K562 (cell line): ENCODE measurements around the gene OR5AC2. TPM values are rescaled to one million over a fixed set of nuclear protein-coding genes. Genes with fewer than 3 reads are reported as not detected.

Experiments used
- ATAC-seq: fragments of 200-7000 bp; cut with Tn5 transposase; 3 replicates; pipeline ENCODE4 v1.9.1; 2020; ENCODE audit warnings: moderate library complexity
- BruUV-seq: library from RNA; stranded (reverse); fragments of 400-500 nt; replicated peaks from 2 replicates; lab custom pipeline; 2021; lab: Mats Ljungman, UMichigan
- CTCF ChIA-PET: fragments of 300-600 bp; formaldehyde crosslinking; extraction: SDS; loops from one replicate; lab custom pipeline; 2021; ENCODE audit warnings: low intra/inter-chr PET ratio; lab: Yijun Ruan, JAX
- POLR2A ChIA-PET: fragments of 300-600, 350-650 bp; sonication (Branson Sonifier 250); formaldehyde crosslinking; extraction: SDS; loops from one replicate; lab custom pipeline; 2021; ENCODE audit warnings: antibody characterized with exemption, inconsistent platforms; lab: Yijun Ruan, JAX
- DNase-seq, 4 experiments: peaks; one replicate each; pipeline versions ENCODE4 v3.0.0 to v3.0.0-alpha.2; 2011 to 2018; ENCODE audit warnings: low spot score in 3 of 4, mixed read lengths in 3 of 4; ENCODE audit errors: extremely low read depth in 1 of 4
- FAIRE-seq: peaks from 2 replicates; lab custom pipeline; 2011; peaks lifted over from hg19 to GRCh38; lab: Jason Lieb, UNC
- H2AFZ ChIP-seq: 2 replicates; pipeline ENCODE4 v1.6.0; 2011; ENCODE audit warnings: low read depth, low read length, control low read depth, inconsistent platforms
- H3K27ac ChIP-seq: fragments of 200-600 bp; 3 replicates; pipeline ENCODE4 v1.8.0; 2011; ENCODE audit warnings: low read depth, mild to moderate bottlenecking, control low read depth, inconsistent platforms, low read length, moderate library complexity, mixed read lengths; ENCODE audit errors: extremely low read depth
- H3K27me3 ChIP-seq, 2 experiments: fragments of 300-600 bp in 1 of 2; 2 replicates in 1 of 2; 3 replicates in 1 of 2; pipeline versions ENCODE4 v1.6.0 to v1.8.0; 2011; ENCODE audit warnings: inconsistent platforms in 2 of 2, low read length in 2 of 2, mild to moderate bottlenecking in 1 of 2, mixed read lengths in 1 of 2, moderate library complexity in 1 of 2; ENCODE audit not compliant: control insufficient read depth in 2 of 2, insufficient read depth in 2 of 2
- H3K36me3 ChIP-seq: fragments of 300-600 bp; 3 replicates; pipeline ENCODE4 v1.8.0; 2011; ENCODE audit warnings: mild to moderate bottlenecking, low read length, inconsistent platforms; ENCODE audit not compliant: control insufficient read depth, insufficient read depth
- H3K4me1 ChIP-seq, 2 experiments: fragments of 200-600 bp in 1 of 2; replicated peaks in 1 of 2; 2 replicates in 1 of 2; 3 replicates in 1 of 2; pipeline versions ENCODE4 v1.5.1 to v1.8.0; 2011; ENCODE audit warnings: inconsistent platforms in 2 of 2, low read length in 2 of 2, mild to moderate bottlenecking in 1 of 2, mixed read lengths in 1 of 2, moderate library complexity in 1 of 2; ENCODE audit not compliant: control insufficient read depth in 2 of 2, insufficient read depth in 2 of 2
- H3K4me2 ChIP-seq: 2 replicates; pipeline ENCODE4 v1.6.1; 2011; ENCODE audit warnings: low read length, control low read depth, inconsistent platforms, mixed read lengths; ENCODE audit not compliant: insufficient read depth
- H3K4me3 ChIP-seq: fragments of 200-600 bp; sonication (generic), shearing (Covaris generic); 2 replicates; pipeline ENCODE4 v1.5.1; 2016; ENCODE audit warnings: control low read depth, inconsistent platforms
- H3K79me2 ChIP-seq: fragments of 200-600 bp; 3 replicates; pipeline ENCODE4 v1.8.0; 2011; ENCODE audit warnings: low read length, inconsistent platforms; ENCODE audit not compliant: control insufficient read depth, insufficient read depth
- H3K9ac ChIP-seq, 2 experiments: 2 replicates each; pipeline versions ENCODE4 v1.6.0 to v1.6.1; 2011; ENCODE audit warnings: low read depth in 2 of 2, low read length in 2 of 2, control low read depth in 1 of 2, inconsistent platforms in 1 of 2, mild to moderate bottlenecking in 1 of 2, mixed read lengths in 1 of 2; ENCODE audit not compliant: insufficient read depth in 1 of 2
- H3K9me1 ChIP-seq: one replicate; pipeline ENCODE4 v1.6.0; 2011; ENCODE audit warnings: inconsistent platforms, mild to moderate bottlenecking, low read length, moderate library complexity; ENCODE audit not compliant: control insufficient read depth, insufficient read depth
- H3K9me3 ChIP-seq: replicated peaks from 2 replicates; pipeline ENCODE4 v1.5.1; 2011; ENCODE audit warnings: low read depth, low read length, inconsistent platforms; ENCODE audit not compliant: control insufficient read depth, insufficient read depth
- H4K20me1 ChIP-seq: replicated peaks from 2 replicates; pipeline ENCODE4 v1.6.1; 2011; ENCODE audit warnings: low read length, inconsistent platforms, mixed read lengths; ENCODE audit not compliant: control insufficient read depth, insufficient read depth
- CTCF ChIP-seq, 3 experiments: IDR thresholded peaks in 2 of 3; conservative IDR thresholded peaks in 1 of 3; 2 replicates each; pipeline ENCODE4 v1.5.1; 2011 to 2012; ENCODE audit warnings: low read length in 3 of 3, mild to moderate bottlenecking in 3 of 3, control low read depth in 2 of 3, improper control_type of control experiment in 1 of 3, inconsistent platforms in 1 of 3, low read depth in 1 of 3, mixed read lengths in 1 of 3, moderate library complexity in 1 of 3; ENCODE audit not compliant: insufficient read depth in 2 of 3
- GATAD2A ChIP-seq: fragments of 450-650 bp; IDR thresholded peaks from 2 replicates; pipeline ENCODE4 v1.6.1; 2017
- GTF2E2 ChIP-seq: fragments of 200-800 bp; sonication (Bioruptor generic); IDR thresholded peaks from 2 replicates; pipeline ENCODE4 v1.6.1; 2016; ENCODE audit warnings: missing genetic modification characterization, missing compliant biosample characterization
- HDAC8 ChIP-seq: fragments of 450-650 bp; IDR thresholded peaks from 2 replicates; pipeline ENCODE4 v1.6.1; 2016; ENCODE audit warnings: mild to moderate bottlenecking, missing genetic modification characterization, moderate library complexity, missing compliant biosample characterization
- NFE2L1 ChIP-seq: fragments of 450-650 bp; IDR thresholded peaks from 2 replicates; pipeline ENCODE4 v1.6.1; 2016; ENCODE audit warnings: missing genetic modification characterization, low read depth, mild to moderate bottlenecking, missing compliant biosample characterization, moderate library complexity, borderline replicate concordance
- NFIX ChIP-seq: fragments of 250-450 bp; sonication (Bioruptor Pico); IDR thresholded peaks from 2 replicates; pipeline ENCODE4 v1.4.0; 2020; ENCODE audit warnings: low read depth, mild to moderate bottlenecking, moderate library complexity
- NR3C1 ChIP-seq: sonication (generic); formaldehyde crosslinking; IDR thresholded peaks from 2 replicates; pipeline ENCODE4 v1.8.1; 2022; ENCODE audit warnings: missing genetic modification reagents
- POLR3G ChIP-seq: IDR thresholded peaks from 2 replicates; pipeline ENCODE4 v1.6.1; 2011; ENCODE audit not compliant: insufficient read length, insufficient replicate concordance; ENCODE audit errors: extremely low read depth
- ZNF140 ChIP-seq: fragments of 250-450 bp; sonication (Bioruptor Pico); IDR thresholded peaks from 2 replicates; pipeline ENCODE4 v1.8.0; 2021; ENCODE audit warnings: moderate library complexity, mild to moderate bottlenecking, inconsistent platforms
- ZNF224 ChIP-seq: sonication (generic); formaldehyde crosslinking; IDR thresholded peaks from 2 replicates; pipeline ENCODE4 v1.8.0; 2022; ENCODE audit warnings: mild to moderate bottlenecking, missing genetic modification reagents
- ZNF24 ChIP-seq: fragments of 450-650 bp; IDR thresholded peaks from 2 replicates; pipeline ENCODE4 v1.6.1; 2016
- ZNF668 ChIP-seq: fragments of 250-450 bp; sonication (Bioruptor Pico); IDR thresholded peaks from 2 replicates; pipeline ENCODE4 v1.8.0; 2022; ENCODE audit warnings: mild to moderate bottlenecking, inconsistent platforms
- WGBS: fragments of 100-300 bp; shearing (Covaris generic); methylation state at CpG from one replicate; pipeline ENCODE4 v1.1.6; 2016; ENCODE audit warnings: low coverage, mixed read lengths; ENCODE audit not compliant: insufficient coverage; ENCODE audit errors: missing lambda C conversion rate; 5-methylcytosine and 5-hydroxymethylcytosine counted together
- in situ Hi-C: fragments of 300-500 bp; cut with MboI; formaldehyde crosslinking; loops from 4 replicates; pipeline ENCODE4 v1.15.0; 2018; ENCODE audit warnings: inconsistent platforms, mixed read lengths
- intact Hi-C: fragments of 100-400 bp; cut with micrococcal nuclease; formaldehyde crosslinking; loops from 2 replicates; pipeline ENCODE4 v1.14.2; 2022
- polyA plus RNA-seq, 8 experiments: library from polyadenylated mRNA; depleted of rRNA in 4 of 8; stranded (reverse) in 5 of 8; unstranded in 3 of 8; fragments of >200 nt; fragmentation: Nextera tagmentation in 2 of 8; fragmentation: Illumina TruSeq in 1 of 8; extraction: Ambion mirVana in 2 of 8; extraction: Trizol in 1 of 8; gene quantifications; 2 replicates each; pipeline versions ENCODE4 v1.2.1 to v1.2.3, GENCODE V29; 2011 to 2014; ENCODE audit warnings: inconsistent platforms in 1 of 8, missing spikeins in 1 of 8
- total RNA-seq, 7 experiments: library from RNA; depleted of rRNA in 6 of 7; stranded (reverse); fragments of >200 nt in 6 of 7; fragmentation: Illumina TruSeq in 2 of 7; extraction: Trizol in 2 of 7; gene quantifications; 2 replicates each; pipeline versions ENCODE4 v1.2.1 to v1.2.3, GENCODE V29; 2011 to 2021; ENCODE audit warnings: low replicate concordance in 1 of 7
- TF ChIP-seq, protein P1 (sequence below), 2 experiments: fragments of 200-800 bp in 1 of 2; sonication (Bioruptor generic) in 1 of 2; sonication (generic) in 1 of 2; formaldehyde crosslinking in 1 of 2; IDR thresholded peaks in 1 of 2; conservative IDR thresholded peaks in 1 of 2; 2 replicates each; pipeline versions ENCODE4 v1.5.0 to v1.6.1; 2016 to 2020; ENCODE audit warnings: missing compliant biosample characterization in 1 of 2, missing genetic modification characterization in 1 of 2, missing genetic modification reagents in 1 of 2
- TF ChIP-seq, protein P2 (sequence below): fragments of 200-800 bp; sonication (Bioruptor generic); IDR thresholded peaks from 2 replicates; pipeline ENCODE4 v1.6.1; 2017; ENCODE audit warnings: missing genetic modification characterization, missing compliant biosample characterization
- TF ChIP-seq, protein P3 (sequence below): fragments of 450-650 bp; formaldehyde crosslinking; IDR thresholded peaks from 2 replicates; pipeline ENCODE4 v1.4.0; 2020; ENCODE audit warnings: mild to moderate bottlenecking, moderate library complexity

OR5AC2 gene
- total and polyA plus RNA-seq, 9 of the 15 experiments (the other 6 are each of a cell fraction or from before 2014, with no cell fraction given): not detected

- H3K4me3 ChIP-seq: no peak overlapping the region
- no peaks in the 10 kb centered on the region for H3K9me3 ChIP-seq
- no peak overlapping the region for H3K9ac ChIP-seq
- WGBS: 0% methylated on average over 3 of the region's 3 CpGs
- FAIRE-seq (no peak), DNase-seq (no peak)
- no peaks in the 10 kb centered on the region for H3K27me3 ChIP-seq
- no TSS peak for BruUV-seq
- POLR2A ChIA-PET: interaction anchor here (0.7 kb wide), 1 partner anchor 365 kb away, joined by 3 read pairs; no protein-coding TSS in a partner anchor
- H2AFZ ChIP-seq: peak overlapping the region; percentile 10; the same call in 1 of the 2 replicates
- in situ Hi-C loops: loop anchor here (25.0 kb wide), 1 partner anchor 773 kb away; no protein-coding TSS in a partner anchor
- H4K20me1 ChIP-seq: no peaks in the 10 kb centered on the region
- no peak overlapping the region; the same call in 1 of the 2 replicates for H3K4me2 ChIP-seq
- TF ChIP-seq NFE2L1 (tag): no peak
- no peak for TF ChIP-seq NR3C1 (CRISPR knock-in tag)
- TF ChIP-seq, protein P1, sequence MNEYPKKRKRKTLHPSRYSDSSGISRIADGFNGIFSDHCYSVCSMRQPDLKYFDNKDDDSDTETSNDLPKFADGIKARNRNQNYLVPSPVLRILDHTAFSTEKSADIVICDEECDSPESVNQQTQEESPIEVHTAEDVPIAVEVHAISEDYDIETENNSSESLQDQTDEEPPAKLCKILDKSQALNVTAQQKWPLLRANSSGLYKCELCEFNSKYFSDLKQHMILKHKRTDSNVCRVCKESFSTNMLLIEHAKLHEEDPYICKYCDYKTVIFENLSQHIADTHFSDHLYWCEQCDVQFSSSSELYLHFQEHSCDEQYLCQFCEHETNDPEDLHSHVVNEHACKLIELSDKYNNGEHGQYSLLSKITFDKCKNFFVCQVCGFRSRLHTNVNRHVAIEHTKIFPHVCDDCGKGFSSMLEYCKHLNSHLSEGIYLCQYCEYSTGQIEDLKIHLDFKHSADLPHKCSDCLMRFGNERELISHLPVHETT (CRISPR knock-in tag; conservative IDR thresholded peaks at IDR 0.05 in 1 of 2, IDR thresholded peaks at IDR 0.05 in 1 of 2): no peak
- no peak for TF ChIP-seq NFIX (CRISPR knock-in tag)
- TF ChIP-seq GTF2E2 (tag): no peak
- TF ChIP-seq, protein P2, sequence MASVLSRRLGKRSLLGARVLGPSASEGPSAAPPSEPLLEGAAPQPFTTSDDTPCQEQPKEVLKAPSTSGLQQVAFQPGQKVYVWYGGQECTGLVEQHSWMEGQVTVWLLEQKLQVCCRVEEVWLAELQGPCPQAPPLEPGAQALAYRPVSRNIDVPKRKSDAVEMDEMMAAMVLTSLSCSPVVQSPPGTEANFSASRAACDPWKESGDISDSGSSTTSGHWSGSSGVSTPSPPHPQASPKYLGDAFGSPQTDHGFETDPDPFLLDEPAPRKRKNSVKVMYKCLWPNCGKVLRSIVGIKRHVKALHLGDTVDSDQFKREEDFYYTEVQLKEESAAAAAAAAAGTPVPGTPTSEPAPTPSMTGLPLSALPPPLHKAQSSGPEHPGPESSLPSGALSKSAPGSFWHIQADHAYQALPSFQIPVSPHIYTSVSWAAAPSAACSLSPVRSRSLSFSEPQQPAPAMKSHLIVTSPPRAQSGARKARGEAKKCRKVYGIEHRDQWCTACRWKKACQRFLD (CRISPR knock-in tag): no peak
- no peak for TF ChIP-seq CTCF (IDR thresholded peaks at IDR 0.05 in 2 of 3, conservative IDR thresholded peaks at IDR 0.05 in 1 of 3; ENCODE audit: insufficient read depth in 2 of 3, low read depth in 1 of 3, low read length in 3 of 3)
- TF ChIP-seq GATAD2A: no peak
- TF ChIP-seq, protein P3, sequence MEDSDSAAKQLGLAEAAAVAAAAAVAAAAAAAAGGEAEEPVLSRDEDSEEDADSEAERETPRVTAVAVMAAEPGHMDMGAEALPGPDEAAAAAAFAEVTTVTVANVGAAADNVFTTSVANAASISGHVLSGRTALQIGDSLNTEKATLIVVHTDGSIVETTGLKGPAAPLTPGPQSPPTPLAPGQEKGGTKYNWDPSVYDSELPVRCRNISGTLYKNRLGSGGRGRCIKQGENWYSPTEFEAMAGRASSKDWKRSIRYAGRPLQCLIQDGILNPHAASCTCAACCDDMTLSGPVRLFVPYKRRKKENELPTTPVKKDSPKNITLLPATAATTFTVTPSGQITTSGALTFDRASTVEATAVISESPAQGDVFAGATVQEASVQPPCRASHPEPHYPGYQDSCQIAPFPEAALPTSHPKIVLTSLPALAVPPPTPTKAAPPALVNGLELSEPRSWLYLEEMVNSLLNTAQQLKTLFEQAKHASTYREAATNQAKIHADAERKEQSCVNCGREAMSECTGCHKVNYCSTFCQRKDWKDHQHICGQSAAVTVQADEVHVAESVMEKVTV: no peak
- no peak for TF ChIP-seq HDAC8 (tag)
- no peak for TF ChIP-seq POLR3G
- TF ChIP-seq ZNF24: no peak
- no peak for TF ChIP-seq ZNF140 (CRISPR knock-in tag)
- no peak for TF ChIP-seq ZNF224 (CRISPR knock-in tag)
- TF ChIP-seq ZNF668: no peak
- TF ChIP-seq, all 486 proteins: peak for 0
- Histone ChIP-seq H3K4me1 (no peaks in the 10 kb centered on the region), H3K27ac (no peak overlapping the region), H3K9me1 (no peaks in the 10 kb centered on the region), H3K36me3 (no peaks in the 10 kb centered on the region), H3K79me2 (no peaks in the 10 kb centered on the region)
- CTCF ChIA-PET: interaction anchor here (0.8 to 1.9 kb wide), 7 partner anchors 36 to 1648 kb away, joined by 3 to 13 read pairs (median 3); no protein-coding TSS in a partner anchor
- intact Hi-C loops: loop anchor here (1.0 to 10.0 kb wide), 5 partner anchors 290 to 956 kb away; partner anchors contain the start of gene CPOX
- no peak for ATAC-seq
These were observed 48.1 kb upstream of the OR5AC2 start for GRCh38 chr3:98038876-98039275.
